NCI-H524 (cell line): ENCODE data around the gene PEBP1.

Source experiments
- DNase-seq, 2 experiments: peaks; one replicate each; lab custom pipeline; 2025; lab: John Stamatoyannopoulos, UW

The PEBP1 gene

DNA sequence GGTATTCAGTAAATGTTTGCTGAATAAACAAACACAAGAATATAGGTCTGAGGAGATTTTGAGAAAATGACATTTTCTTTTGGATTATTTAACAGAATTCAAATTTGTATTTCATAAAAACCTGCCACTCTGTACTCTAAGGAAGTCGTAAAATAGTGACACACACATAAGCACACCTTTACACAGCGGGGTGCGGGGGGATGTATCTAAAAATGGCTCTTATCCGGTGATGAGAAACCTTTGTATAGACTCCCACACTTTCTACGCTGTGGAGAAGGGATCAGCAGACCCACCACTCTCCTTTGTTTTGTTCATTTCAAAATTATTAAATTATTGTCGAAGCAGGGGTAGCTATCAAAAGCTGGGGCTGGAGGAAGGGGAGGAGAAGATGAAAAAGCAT is 58.0 kb downstream of the PEBP1 start:
- no peak for DNase-seq
